IMR-90 (cell line): ENCODE measurements around the gene GSTK1. TPM values are rescaled to one million over a fixed set of nuclear protein-coding genes. Genes with fewer than 3 reads are reported as not detected.

Source experiments
- ATAC-seq: fragments of 200-7000 bp; cut with Tn5 transposase; 2 replicates; pipeline ENCODE4 v1.9.1; 2020; ENCODE audit warnings: low read depth, mild to moderate bottlenecking, moderate library complexity
- BruUV-seq: library from RNA; stranded (reverse); fragments of 400-500 nt; replicated peaks from 2 replicates; lab custom pipeline; 2021; lab: Mats Ljungman, UMichigan
- CTCF ChIA-PET: fragments of 300-600 bp; formaldehyde crosslinking; extraction: SDS; loops from one replicate; lab custom pipeline; 2021; ENCODE audit warnings: antibody characterized with exemption; lab: Yijun Ruan, JAX
- POLR2A ChIA-PET: fragments of 300-600 bp; sonication (Branson Sonifier 250); formaldehyde crosslinking; loops from one replicate; lab custom pipeline; 2022; ENCODE audit warnings: antibody characterized with exemption; ENCODE audit not compliant: unreplicated experiment; lab: Charles Lee
- DNase-seq: peaks from one replicate; pipeline ENCODE4 v3.0.0; 2013
- H2AFZ ChIP-seq: replicated peaks from 2 replicates; pipeline ENCODE3; 2013; ENCODE audit warnings: low read length, mild to moderate bottlenecking; ENCODE audit not compliant: poor library complexity
- H2AK5ac ChIP-seq: 2 replicates; pipeline ENCODE4 v1.6.1; 2013; ENCODE audit warnings: low read depth, low read length, inconsistent platforms
- H2AK9ac ChIP-seq: replicated peaks from 2 replicates; pipeline ENCODE3; 2013; ENCODE audit warnings: mild to moderate bottlenecking, low read depth, low read length, moderate library complexity; ENCODE audit not compliant: poor library complexity
- H2BK120ac ChIP-seq: 2 replicates; pipeline ENCODE4 v1.6.1; 2013; ENCODE audit warnings: low read depth, low read length, inconsistent platforms
- H2BK15ac ChIP-seq: 3 replicates; pipeline ENCODE4 v1.6.1; 2013; ENCODE audit warnings: low read depth, low read length, inconsistent platforms
- H2BK20ac ChIP-seq: 2 replicates; pipeline ENCODE4 v1.6.1; 2013; ENCODE audit warnings: low read depth, mild to moderate bottlenecking, inconsistent platforms, low read length, moderate library complexity
- H2BK5ac ChIP-seq: 2 replicates; pipeline ENCODE4 v1.6.1; 2013; ENCODE audit warnings: mild to moderate bottlenecking, low read depth, low read length, inconsistent platforms; ENCODE audit not compliant: poor library complexity, severe bottlenecking
- H3K14ac ChIP-seq: replicated peaks from 2 replicates; pipeline ENCODE4 v1.6.1; 2013; ENCODE audit warnings: low read depth, low read length, inconsistent platforms
- H3K18ac ChIP-seq: 2 replicates; pipeline ENCODE4 v1.6.1; 2013; ENCODE audit warnings: low read depth, low read length, control low read depth
- H3K23ac ChIP-seq: 2 replicates; pipeline ENCODE4 v1.6.1; 2013; ENCODE audit warnings: low read depth, low read length, inconsistent platforms
- H3K27ac ChIP-seq: 2 replicates; pipeline ENCODE4 v1.5.1; 2013; ENCODE audit warnings: mild to moderate bottlenecking, control low read depth, low read length; ENCODE audit not compliant: insufficient read depth
- H3K27me3 ChIP-seq: 2 replicates; pipeline ENCODE4 v1.6.1; 2013; ENCODE audit warnings: low read length; ENCODE audit not compliant: control insufficient read depth, insufficient read depth
- H3K36me3 ChIP-seq: 2 replicates; pipeline ENCODE4 v1.6.1; 2013; ENCODE audit warnings: low read length, mixed read lengths; ENCODE audit not compliant: control insufficient read depth, insufficient read depth
- H3K4ac ChIP-seq: 2 replicates; pipeline ENCODE4 v1.6.1; 2013; ENCODE audit warnings: low read depth, low read length, inconsistent platforms
- H3K4me1 ChIP-seq: 2 replicates; pipeline ENCODE4 v1.6.1; 2013; ENCODE audit warnings: low read length, mixed read lengths; ENCODE audit not compliant: control insufficient read depth, insufficient read depth
- H3K4me2 ChIP-seq: 2 replicates; pipeline ENCODE4 v1.6.1; 2013; ENCODE audit warnings: low read depth, mild to moderate bottlenecking, control low read depth, low read length, moderate library complexity
- H3K4me3 ChIP-seq: 2 replicates; pipeline ENCODE4 v1.5.1; 2013; ENCODE audit warnings: low read depth, mild to moderate bottlenecking, control low read depth, low read length, moderate library complexity; ENCODE audit not compliant: insufficient read depth
- H3K56ac ChIP-seq: 2 replicates; pipeline ENCODE4 v1.6.1; 2013; ENCODE audit warnings: low read length, inconsistent platforms; ENCODE audit not compliant: insufficient read depth; ENCODE audit errors: extremely low read depth
- H3K79me1 ChIP-seq, 2 experiments: 2 replicates each; pipeline ENCODE4 v1.6.1; 2013; ENCODE audit warnings: low read length in 2 of 2, inconsistent platforms in 1 of 2, low read depth in 1 of 2
- H3K9ac ChIP-seq: 2 replicates; pipeline ENCODE4 v1.6.1; 2013; ENCODE audit warnings: low read depth, low read length, control low read depth
- H3K9me1 ChIP-seq: 2 replicates; pipeline ENCODE4 v1.6.1; 2013; ENCODE audit warnings: low read length, inconsistent platforms; ENCODE audit not compliant: insufficient read depth
- H3K9me3 ChIP-seq: 2 replicates; pipeline ENCODE4 v1.6.1; 2013; ENCODE audit warnings: low read length; ENCODE audit not compliant: control insufficient read depth, insufficient read depth
- H4K20me1 ChIP-seq: 2 replicates; pipeline ENCODE4 v1.6.1; 2013; ENCODE audit warnings: low read length, inconsistent platforms; ENCODE audit not compliant: insufficient read depth
- H4K5ac ChIP-seq: 2 replicates; pipeline ENCODE4 v1.6.1; 2013; ENCODE audit warnings: mild to moderate bottlenecking, low read depth, low read length, control low read depth
- H4K8ac ChIP-seq, 2 experiments: 2 replicates each; pipeline ENCODE4 v1.6.1; 2013; ENCODE audit warnings: low read depth in 2 of 2, low read length in 2 of 2, control low read depth in 1 of 2, inconsistent platforms in 1 of 2
- H4K91ac ChIP-seq: 2 replicates; pipeline ENCODE4 v1.6.1; 2013; ENCODE audit warnings: low read depth, low read length, inconsistent platforms; ENCODE audit not compliant: insufficient read depth
- CEBPB ChIP-seq: IDR thresholded peaks from 2 replicates; pipeline ENCODE4 v1.6.1; 2012; ENCODE audit warnings: low read depth, low read length, improper control_type of control experiment
- FOS ChIP-seq: fragments of 150-350 bp; IDR thresholded peaks from 2 replicates; pipeline ENCODE4 v1.6.1; 2016; ENCODE audit warnings: low read depth, low read length
- MAFK ChIP-seq: IDR thresholded peaks from 2 replicates; pipeline ENCODE4 v1.6.1; 2012; ENCODE audit warnings: low read depth, low read length, improper control_type of control experiment
- MAZ ChIP-seq: IDR thresholded peaks from 2 replicates; pipeline ENCODE4 v1.6.1; 2012; ENCODE audit warnings: low read depth, mild to moderate bottlenecking, low read length, improper control_type of control experiment, moderate library complexity, borderline replicate concordance
- RCOR1 ChIP-seq: IDR thresholded peaks from 2 replicates; pipeline ENCODE4 v1.6.1; 2012; ENCODE audit warnings: mild to moderate bottlenecking, low read length, improper control_type of control experiment; ENCODE audit not compliant: insufficient replicate concordance
- SMC3 ChIP-seq: fragments of 150-350 bp; IDR thresholded peaks from 2 replicates; pipeline ENCODE4 v1.6.1; 2016; ENCODE audit warnings: low read depth, mild to moderate bottlenecking, antibody characterized with exemption, low read length, moderate library complexity
- WGBS, 2 experiments: methylation state at CpG; one replicate each; pipeline versions ENCODE4 v1.1.5 to v1.1.7; 2013; ENCODE audit warnings: missing lambda C conversion rate in 2 of 2; ENCODE audit not compliant: insufficient read length in 1 of 2; ENCODE audit errors: extremely low coverage in 2 of 2; 5-methylcytosine and 5-hydroxymethylcytosine counted together
- dilution Hi-C: fragments of 300-500 bp; cut with HindIII; formaldehyde crosslinking; loops from one replicate; pipeline ENCODE4 v1.14.3; 2018; ENCODE audit warnings: low sequenced_read_pairs; ENCODE audit not compliant: unreplicated experiment
- in situ Hi-C: fragments of 300-500 bp; cut with MboI; formaldehyde crosslinking; loops from 3 replicates; pipeline ENCODE4 v1.14.3; 2019; ENCODE audit warnings: low sequenced_read_pairs, inconsistent platforms, mixed read lengths
- intact Hi-C: fragments of 100-400 bp; cut with micrococcal nuclease; formaldehyde crosslinking; loops from 2 replicates; pipeline ENCODE4 v1.10.0; 2022
- polyA plus RNA-seq, 3 experiments: library from polyadenylated mRNA; depleted of rRNA; stranded (reverse); fragments of >200 nt; gene quantifications; 2 replicates each; pipeline ENCODE4 v1.2.3, GENCODE V29; 2012; ENCODE audit warnings: low replicate concordance in 1 of 3
- total RNA-seq: library from RNA; depleted of rRNA; stranded (reverse); fragments of >200 nt; gene quantifications from 2 replicates; pipeline ENCODE4 v1.2.3, GENCODE V29; 2012
- TF ChIP-seq, protein P1 (sequence below): fragments of 150-350 bp; IDR thresholded peaks from 2 replicates; pipeline ENCODE4 v1.6.1; 2017; ENCODE audit warnings: mild to moderate bottlenecking, antibody characterized with exemption, low read length, low read depth

Gene GSTK1
- total and polyA plus RNA-seq, 2 of the 4 experiments (the other 2 are of a cell fraction): 64.9 to 111 TPM

GRCh38 chr7:143235561-143235960, 27.7 kb upstream of the GSTK1 start:
- in situ Hi-C loops: no loop called here
- CTCF ChIA-PET: interaction anchor here (0.6 kb wide), 1 partner anchor 759 kb away, joined by 3 read pairs; no protein-coding TSS in a partner anchor
- Histone ChIP-seq H3K27me3 (no peaks in the 10 kb centered on the region), H3K56ac (no peak overlapping the region), H3K9me1 (peaks cover 6% of the 10 kb centered on the region; the same call in 1 of the 2 replicates), H3K23ac (no peak overlapping the region), H3K4me3 (no peak overlapping the region), H3K4ac (no peak overlapping the region), H2BK20ac (no peak overlapping the region), H3K18ac (no peak overlapping the region), H4K20me1 (no peaks in the 10 kb centered on the region), H2AK5ac (no peak overlapping the region), H4K91ac (no peak overlapping the region), H2AFZ (no peak overlapping the region), H3K9ac (no peak overlapping the region), H3K4me1 (peaks cover 2% of the 10 kb centered on the region; the same call in 1 of the 2 replicates), H2BK120ac (no peak overlapping the region), H3K27ac (no peak overlapping the region), H2BK15ac (no peak overlapping the region), H3K9me3 (peaks cover 2% of the 10 kb centered on the region; the same call in 1 of the 2 replicates), H3K79me1 (no peaks in the 10 kb centered on the region), H2BK5ac (no peak overlapping the region), H4K8ac (no peak overlapping the region), H2AK9ac (no peak overlapping the region), H4K5ac (no peak overlapping the region), H3K14ac (no peak overlapping the region), H3K36me3 (no peaks in the 10 kb centered on the region), H3K4me2 (no peak overlapping the region)
- intact Hi-C loops: no loop called here
- no CpG with 5 or more reads among the region's 1 CpG for WGBS, 2 experiments
- POLR2A ChIA-PET: no interaction called here
- ATAC-seq (no peak), DNase-seq (no peak)
- dilution Hi-C loops: no loop called here
- BruUV-seq: no TSS peak
- TF ChIP-seq, protein P1, sequence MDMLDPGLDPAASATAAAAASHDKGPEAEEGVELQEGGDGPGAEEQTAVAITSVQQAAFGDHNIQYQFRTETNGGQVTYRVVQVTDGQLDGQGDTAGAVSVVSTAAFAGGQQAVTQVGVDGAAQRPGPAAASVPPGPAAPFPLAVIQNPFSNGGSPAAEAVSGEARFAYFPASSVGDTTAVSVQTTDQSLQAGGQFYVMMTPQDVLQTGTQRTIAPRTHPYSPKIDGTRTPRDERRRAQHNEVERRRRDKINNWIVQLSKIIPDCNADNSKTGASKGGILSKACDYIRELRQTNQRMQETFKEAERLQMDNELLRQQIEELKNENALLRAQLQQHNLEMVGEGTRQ: no peak
- TF ChIP-seq RCOR1 (no peak), MAFK (no peak), FOS (no peak), SMC3 (no peak), CEBPB (no peak), MAZ (no peak)
